ENCODE data around the gene SHMT1.

DNA sequence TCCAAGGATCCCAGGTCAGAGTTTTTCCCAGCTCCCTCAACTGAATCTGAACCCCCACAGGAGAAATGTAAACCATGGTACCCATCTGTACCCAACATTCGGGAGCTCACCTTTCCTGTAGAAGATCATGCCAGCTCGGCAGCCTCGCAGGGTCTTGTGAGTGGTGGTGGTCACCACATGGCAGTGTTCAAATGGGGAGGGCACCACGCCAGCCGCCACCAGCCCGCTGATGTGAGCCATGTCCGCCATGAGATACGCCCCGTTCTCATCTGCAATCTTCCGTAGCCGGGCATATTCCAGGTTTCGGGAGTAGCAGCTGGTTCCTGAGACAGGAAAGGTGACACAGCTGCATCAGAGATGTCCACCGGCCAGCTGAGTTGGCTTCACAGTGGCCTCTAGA lies 23.4 kb downstream of the SHMT1 start:
- no peak for TF ChIP-seq POLR2A (IDR thresholded peaks at IDR 0.05)
- TF ChIP-seq, protein P1, sequence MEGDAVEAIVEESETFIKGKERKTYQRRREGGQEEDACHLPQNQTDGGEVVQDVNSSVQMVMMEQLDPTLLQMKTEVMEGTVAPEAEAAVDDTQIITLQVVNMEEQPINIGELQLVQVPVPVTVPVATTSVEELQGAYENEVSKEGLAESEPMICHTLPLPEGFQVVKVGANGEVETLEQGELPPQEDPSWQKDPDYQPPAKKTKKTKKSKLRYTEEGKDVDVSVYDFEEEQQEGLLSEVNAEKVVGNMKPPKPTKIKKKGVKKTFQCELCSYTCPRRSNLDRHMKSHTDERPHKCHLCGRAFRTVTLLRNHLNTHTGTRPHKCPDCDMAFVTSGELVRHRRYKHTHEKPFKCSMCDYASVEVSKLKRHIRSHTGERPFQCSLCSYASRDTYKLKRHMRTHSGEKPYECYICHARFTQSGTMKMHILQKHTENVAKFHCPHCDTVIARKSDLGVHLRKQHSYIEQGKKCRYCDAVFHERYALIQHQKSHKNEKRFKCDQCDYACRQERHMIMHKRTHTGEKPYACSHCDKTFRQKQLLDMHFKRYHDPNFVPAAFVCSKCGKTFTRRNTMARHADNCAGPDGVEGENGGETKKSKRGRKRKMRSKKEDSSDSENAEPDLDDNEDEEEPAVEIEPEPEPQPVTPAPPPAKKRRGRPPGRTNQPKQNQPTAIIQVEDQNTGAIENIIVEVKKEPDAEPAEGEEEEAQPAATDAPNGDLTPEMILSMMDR (IDR thresholded peaks at IDR 0.05 in 8 of 11, conservative IDR thresholded peaks at IDR 0.05 in 3 of 11): no peak

All from spleen (tissue), 7 donors.